Loucy (cell line): Measurements from ENCODE around the gene PBX1.

Experiments used
- CTCF ChIP-seq: fragments of 200-600 bp; sonication (generic); conservative IDR thresholded peaks from 2 replicates; pipeline ENCODE4 v1.5.1; 2014; ENCODE audit warnings: mild to moderate bottlenecking, antibody characterized with exemption, low read length
- EZH2phosphoT487 ChIP-seq: fragments of 200-600 bp; IDR thresholded peaks from 2 replicates; pipeline ENCODE4 v1.6.1; 2018; ENCODE audit warnings: antibody characterized with exemption, mild to moderate bottlenecking, moderate library complexity, borderline replicate concordance

- TF ChIP-seq CTCF (no peak), EZH2phosphoT487 (no peak)
Observed at GRCh38 chr1:164746632-164747031, 187.6 kb downstream of the PBX1 start.
